Measurements from ENCODE around the gene IGLON5. TPM values are rescaled to one million over a fixed set of nuclear protein-coding genes. Genes with fewer than 3 reads are reported as not detected.

IGLON5 gene
- total RNA-seq, 1 experiment from 2014 or later = not detected

DNA sequence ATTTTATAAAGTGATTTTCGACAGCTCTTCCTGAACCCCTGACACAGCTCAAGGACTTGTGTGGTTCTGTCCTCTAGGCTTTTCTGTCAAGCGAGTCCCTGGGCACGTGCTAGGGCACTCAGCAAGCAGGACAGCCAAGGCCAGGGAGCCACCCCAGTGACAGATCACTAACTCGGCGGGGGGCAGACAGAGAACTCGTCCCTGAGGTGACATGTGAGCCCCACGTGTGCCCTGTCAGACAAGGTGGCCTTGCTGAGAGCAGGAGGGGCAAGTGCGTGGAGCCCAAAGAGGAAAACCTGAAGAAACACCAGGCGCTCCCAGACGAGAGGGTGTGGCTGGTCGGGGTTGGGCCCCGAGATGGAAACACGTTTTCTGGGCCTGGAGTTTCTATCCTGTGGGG is 49.8 kb downstream of the IGLON5 start:
- CTCF ChIA-PET = no interaction called here
- no peak for DNase-seq (ENCODE audit: low read depth, low spot score)
- no peak for ATAC-seq
- Histone ChIP-seq H3K27me3 (ENCODE audit: insufficient read depth, low read length) (no peaks in the 10 kb centered on the region), H2AFZ (ENCODE audit: low read depth, low read length, poor library complexity, severe bottlenecking) (no peak overlapping the region), H3K4me2 (ENCODE audit: low read length) (no peak overlapping the region), H3K4me3 (replicated peaks in 1 of 2; ENCODE audit: low read depth in 1 of 2, low read length in 2 of 2) (no peak overlapping the region), H3K9me2 (ENCODE audit: insufficient read depth) (no peaks in the 10 kb centered on the region), H4K20me1 (ENCODE audit: insufficient read depth) (no peaks in the 10 kb centered on the region), H3K4me1 (ENCODE audit: control insufficient read depth in 1 of 2, insufficient read depth in 2 of 2, low read length in 2 of 2) (peaks cover 49 to 57% of the 10 kb centered on the region in 2 experiments), H3K27ac (ENCODE audit: low read depth, low read length) (no peak overlapping the region), H3K9ac (ENCODE audit: low read length) (no peak overlapping the region), H3K36me3 (ENCODE audit: control insufficient read depth in 1 of 2, insufficient read depth in 2 of 2, low read length in 2 of 2) (no peaks in the 10 kb centered on the region), H3K79me2 (ENCODE audit: insufficient read depth, low read length) (peaks cover 52% of the 10 kb centered on the region), H3K9me3 (ENCODE audit: control insufficient read depth in 1 of 2, insufficient read depth in 1 of 2, low read depth in 1 of 2, low read length in 2 of 2) (no peaks in the 10 kb centered on the region)
- TF ChIP-seq SP1 (IDR thresholded peaks at IDR 0.05; ENCODE audit: low read depth) (no peak), JUND (IDR thresholded peaks at IDR 0.05) (no peak), CEBPB (IDR thresholded peaks at IDR 0.05; ENCODE audit: low read depth) (no peak), ELF1 (IDR thresholded peaks at IDR 0.05; ENCODE audit: borderline replicate concordance, low read depth) (no peak), EZH2phosphoT487 (IDR thresholded peaks at IDR 0.05; ENCODE audit: borderline replicate concordance) (no peak), SIN3A (IDR thresholded peaks at IDR 0.05; ENCODE audit: low read depth) (no peak), EGR1 (IDR thresholded peaks at IDR 0.05; ENCODE audit: low read depth) (no peak), ZFX (IDR thresholded peaks at IDR 0.05) (no peak), POLR2A (IDR thresholded peaks at IDR 0.05; ENCODE audit: borderline replicate concordance, extremely low read depth, insufficient read depth, insufficient read length) (no peak)
- TF ChIP-seq, protein P1, sequence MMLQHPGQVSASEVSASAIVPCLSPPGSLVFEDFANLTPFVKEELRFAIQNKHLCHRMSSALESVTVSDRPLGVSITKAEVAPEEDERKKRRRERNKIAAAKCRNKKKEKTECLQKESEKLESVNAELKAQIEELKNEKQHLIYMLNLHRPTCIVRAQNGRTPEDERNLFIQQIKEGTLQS (IDR thresholded peaks at IDR 0.05) = no peak
- TF ChIP-seq, protein P2, sequence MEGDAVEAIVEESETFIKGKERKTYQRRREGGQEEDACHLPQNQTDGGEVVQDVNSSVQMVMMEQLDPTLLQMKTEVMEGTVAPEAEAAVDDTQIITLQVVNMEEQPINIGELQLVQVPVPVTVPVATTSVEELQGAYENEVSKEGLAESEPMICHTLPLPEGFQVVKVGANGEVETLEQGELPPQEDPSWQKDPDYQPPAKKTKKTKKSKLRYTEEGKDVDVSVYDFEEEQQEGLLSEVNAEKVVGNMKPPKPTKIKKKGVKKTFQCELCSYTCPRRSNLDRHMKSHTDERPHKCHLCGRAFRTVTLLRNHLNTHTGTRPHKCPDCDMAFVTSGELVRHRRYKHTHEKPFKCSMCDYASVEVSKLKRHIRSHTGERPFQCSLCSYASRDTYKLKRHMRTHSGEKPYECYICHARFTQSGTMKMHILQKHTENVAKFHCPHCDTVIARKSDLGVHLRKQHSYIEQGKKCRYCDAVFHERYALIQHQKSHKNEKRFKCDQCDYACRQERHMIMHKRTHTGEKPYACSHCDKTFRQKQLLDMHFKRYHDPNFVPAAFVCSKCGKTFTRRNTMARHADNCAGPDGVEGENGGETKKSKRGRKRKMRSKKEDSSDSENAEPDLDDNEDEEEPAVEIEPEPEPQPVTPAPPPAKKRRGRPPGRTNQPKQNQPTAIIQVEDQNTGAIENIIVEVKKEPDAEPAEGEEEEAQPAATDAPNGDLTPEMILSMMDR (IDR thresholded peaks at IDR 0.05 in 2 of 3, conservative IDR thresholded peaks at IDR 0.05 in 1 of 3; ENCODE audit: borderline replicate concordance in 1 of 3, insufficient read depth in 1 of 3, low read depth in 2 of 3, low read length in 2 of 3) = no peak
- TF ChIP-seq, protein P3, sequence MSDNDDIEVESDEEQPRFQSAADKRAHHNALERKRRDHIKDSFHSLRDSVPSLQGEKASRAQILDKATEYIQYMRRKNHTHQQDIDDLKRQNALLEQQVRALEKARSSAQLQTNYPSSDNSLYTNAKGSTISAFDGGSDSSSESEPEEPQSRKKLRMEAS (IDR thresholded peaks at IDR 0.05) = no peak
- intact Hi-C loops (cut with micrococcal nuclease) = no loop called here
- POLR2A ChIA-PET = no interaction called here
- RAD21 ChIA-PET (ENCODE audit: low non-redundant PET in 1 of 2, low total read pairs in 2 of 2, uncharacterized antibody in 2 of 2, unreplicated experiment in 2 of 2) = no interaction called here
- BruUV-seq (replicated peaks) = no TSS peak
